Activated CD8-positive, alpha-beta memory T cell treated with anti-CD3 and anti-CD28 coated beads, Interleukin-2, amount 50 U/mL, for 24 hours (primary cell): ENCODE results near the gene SMAD4.
"Not testable (repeated sequence)": the region's sequence is repeated elsewhere in the genome, so short reads cannot be mapped to it uniquely, and the experiment has no call there.

Experiments
- DNase-seq: peaks from one replicate; pipeline ENCODE4 v3.0.0-alpha.2; 2020; ENCODE audit errors: extremely low read depth

The SMAD4 gene

GRCh38 chr18:51111633-51112355 is 81.8 kb downstream of the SMAD4 start:
- not testable (repeated sequence) for DNase-seq

- DNase-seq, result not testable (repeated sequence)
Measured at GRCh38 chr18:51116996-51117395, 87.0 kb downstream of the SMAD4 start.

GRCh38 chr18:51119561-51119960 is 89.5 kb downstream of the SMAD4 start:
- DNase-seq, result not testable (repeated sequence)

- DNase-seq, result not testable (repeated sequence)
Measured at GRCh38 chr18:51119976-51120375, 90.0 kb downstream of the SMAD4 start.

GRCh38 chr18:51120809-51121596 is 91.0 kb downstream of the SMAD4 start:
- no peak for DNase-seq

GRCh38 chr18:51121597-51121857 is 91.5 kb downstream of the SMAD4 start:
- no peak for DNase-seq

GRCh38 chr18:51122266-51123045 is 92.4 kb downstream of the SMAD4 start:
- no peak for DNase-seq

- no peak for DNase-seq
Measured at GRCh38 chr18:51123046-51123395, 93.0 kb downstream of the SMAD4 start.

- no peak for DNase-seq
Measured at GRCh38 chr18:51123481-51123880, 93.5 kb downstream of the SMAD4 start.

- DNase-seq, result no peak
Measured at GRCh38 chr18:51123936-51124486, 94.0 kb downstream of the SMAD4 start.

- DNase-seq, result no peak
Measured at GRCh38 chr18:51125976-51126375, 96.0 kb downstream of the SMAD4 start.

- no peak for DNase-seq
Measured at GRCh38 chr18:51127664-51128063, 97.7 kb downstream of the SMAD4 start.

GRCh38 chr18:51128533-51128932 is 98.5 kb downstream of the SMAD4 start:
- DNase-seq, result no peak

GRCh38 chr18:51132256-51132935 is 102.4 kb downstream of the SMAD4 start:
- no peak for DNase-seq

GRCh38 chr18:51133580-51134160 is 103.7 kb downstream of the SMAD4 start:
- no peak for DNase-seq
